T-cell (primary cell): Measurements from ENCODE around the gene AASS. TPM values are rescaled to one million over a fixed set of nuclear protein-coding genes. Genes with fewer than 3 reads are reported as not detected.
A peak's percentile ranks its signal among the peaks of the same experiment; 100 is the strongest.

Experiments
- ATAC-seq, 4 experiments: fragments of 200-7000 bp in 3 of 4; fragments of 150-1000 bp in 1 of 4; cut with Tn5 transposase; replicated peaks in 1 of 4; 1 replicate in 3 of 4; 2 replicates in 1 of 4; pipeline ENCODE4 v1.10.0; 2021; ENCODE audit warnings: moderate library complexity in 3 of 4, mild to moderate bottlenecking in 2 of 4, moderate number of reproducible peaks in 1 of 4
- CTCF ChIA-PET, 2 donors: fragments of 300-600 bp; sonication (Branson Sonifier 250); formaldehyde crosslinking; loops; one replicate each; lab custom pipeline; 2022; ENCODE audit warnings: antibody characterized with exemption in 2 of 2; lab: Charles Lee
- POLR2A ChIA-PET, 2 donors: fragments of 300-600 bp; sonication (Branson Sonifier 250); formaldehyde crosslinking; loops; one replicate each; lab custom pipeline; 2022; ENCODE audit warnings: antibody characterized with exemption in 2 of 2; lab: Charles Lee
- DNase-seq, 35 experiments: peaks; one replicate each; pipeline versions ENCODE4 v3.0.0 to v3.0.0-alpha.2; 2013 to 2023
- H3K27ac ChIP-seq: one replicate; pipeline ENCODE4 v1.5.1; 2013; ENCODE audit warnings: low read length
- H3K27me3 ChIP-seq, 2 experiments: replicated peaks in 1 of 2; 1 replicate in 1 of 2; 2 replicates in 1 of 2; pipeline versions ENCODE4 v1.6.1 to v1.7.0; 2013; ENCODE audit warnings: low read length in 1 of 2, mixed read lengths in 1 of 2; ENCODE audit not compliant: control insufficient read depth in 2 of 2, insufficient read depth in 2 of 2; ENCODE audit errors: extremely low read depth in 1 of 2
- H3K36me3 ChIP-seq, 2 donors: 1 replicate in 1 of 2; 2 replicates in 1 of 2; pipeline versions ENCODE4 v1.6.1 to v1.7.0; 2013; ENCODE audit warnings: low read length in 1 of 2; ENCODE audit not compliant: control insufficient read depth in 2 of 2, insufficient read depth in 1 of 2; ENCODE audit errors: extremely low read depth in 1 of 2
- H3K4me1 ChIP-seq, 2 experiments: 1 replicate in 1 of 2; 2 replicates in 1 of 2; pipeline versions ENCODE4 v1.6.1 to v1.7.0; 2013; ENCODE audit warnings: low read length in 2 of 2, mixed read lengths in 1 of 2; ENCODE audit not compliant: insufficient read depth in 2 of 2, control insufficient read depth in 1 of 2; ENCODE audit errors: extremely low read depth in 1 of 2
- H3K4me3 ChIP-seq, 2 donors: 1 replicate in 1 of 2; 2 replicates in 1 of 2; pipeline versions ENCODE4 v1.5.1 to v1.7.0; 2013; ENCODE audit warnings: mild to moderate bottlenecking in 2 of 2, low read length in 1 of 2, moderate library complexity in 1 of 2; ENCODE audit not compliant: control insufficient read depth in 1 of 2; ENCODE audit errors: extremely low read depth in 1 of 2
- H3K9me3 ChIP-seq: 2 replicates; pipeline ENCODE4 v1.7.0; 2013
- H3K27ac Mint-ChIP-seq, 2 donors: one replicate each; pipeline ENCODE4 v1.8.0; 2020 to 2021; ENCODE audit warnings: mild to moderate bottlenecking in 2 of 2, mixed read lengths in 2 of 2
- H3K27me3 Mint-ChIP-seq, 2 donors: one replicate each; pipeline ENCODE4 v1.8.0; 2021 to 2022; ENCODE audit warnings: mixed read lengths in 2 of 2
- H3K36me3 Mint-ChIP-seq: one replicate; pipeline ENCODE4 v1.8.0; 2021; ENCODE audit warnings: mixed read lengths
- H3K4me1 Mint-ChIP-seq, 3 donors: one replicate each; pipeline ENCODE4 v1.8.0; 2020 to 2022; ENCODE audit warnings: mixed read lengths in 3 of 3, mild to moderate bottlenecking in 1 of 3
- H3K4me3 Mint-ChIP-seq, 3 donors: one replicate each; pipeline ENCODE4 v1.8.0; 2020 to 2022; ENCODE audit warnings: mild to moderate bottlenecking in 3 of 3, mixed read lengths in 3 of 3, moderate library complexity in 3 of 3
- H3K9me3 Mint-ChIP-seq, 3 donors: one replicate each; pipeline ENCODE4 v1.8.0; 2020 to 2022; ENCODE audit warnings: mixed read lengths in 3 of 3
- whole genome bisulfite sequencing: methylation state at CpG from one replicate; pipeline ENCODE4 v1.1.5; 2013; ENCODE audit warnings: missing lambda C conversion rate; ENCODE audit not compliant: insufficient coverage; 5-methylcytosine and 5-hydroxymethylcytosine counted together
- total RNA-seq, 35 experiments: library from RNA in 6 of 35; stranded (reverse) in 6 of 35; fragments of 120-200 nt in 1 of 35; gene quantifications; one replicate each; pipeline versions ENCODE4 v1.2.1 to v1.2.4 and lab custom pipeline; 2013 to 2026

Gene AASS
- total RNA-seq, 5 donors from 2014 or later (not counting 1 experiment from before 2014, with no cell fraction given), result 2.5 to 5.4 (median 3.3) TPM

DNA sequence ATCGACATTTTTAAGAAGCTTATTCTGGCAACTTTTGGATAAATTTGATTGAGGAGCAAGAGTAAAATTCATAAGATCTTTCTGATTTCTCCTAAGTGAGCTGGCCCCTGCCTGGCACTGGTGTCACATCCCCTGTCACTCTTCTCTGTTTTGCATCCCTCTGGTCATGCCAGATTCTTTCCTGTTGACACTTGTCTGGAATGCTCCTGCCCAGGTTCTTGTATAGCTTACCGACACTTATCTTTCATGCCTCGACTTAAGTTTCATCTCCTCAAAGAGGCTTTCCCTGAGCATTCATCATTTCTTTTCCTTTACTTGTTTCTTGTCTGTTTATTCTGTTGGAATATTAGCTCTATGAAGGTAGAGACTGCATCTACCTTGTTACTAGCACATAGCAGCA is 22.2 kb upstream of the AASS start:
- Histone ChIP-seq H3K27me3 (no peaks in the 10 kb centered on the region), H3K9me3 (no peaks in the 10 kb centered on the region), H3K36me3 (no peaks in the 10 kb centered on the region), H3K27ac (no peak overlapping the region), H3K4me1 (no peaks in the 10 kb centered on the region), H3K4me3 (no peak overlapping the region)
- Mint-ChIP-seq H3K36me3 (no peaks in the 10 kb centered on the region), H3K4me3 (no peak overlapping the region), H3K9me3 (no peaks in the 10 kb centered on the region), H3K27me3 (no peaks in the 10 kb centered on the region), H3K4me1 (no peaks in the 10 kb centered on the region), H3K27ac (no peak overlapping the region)
- no peak for DNase-seq
- ATAC-seq, result no peak
- 100% methylated on average over 1 of the region's 3 CpGs for WGBS
- POLR2A ChIA-PET, result no interaction called here
- CTCF ChIA-PET, result no interaction called here

DNA sequence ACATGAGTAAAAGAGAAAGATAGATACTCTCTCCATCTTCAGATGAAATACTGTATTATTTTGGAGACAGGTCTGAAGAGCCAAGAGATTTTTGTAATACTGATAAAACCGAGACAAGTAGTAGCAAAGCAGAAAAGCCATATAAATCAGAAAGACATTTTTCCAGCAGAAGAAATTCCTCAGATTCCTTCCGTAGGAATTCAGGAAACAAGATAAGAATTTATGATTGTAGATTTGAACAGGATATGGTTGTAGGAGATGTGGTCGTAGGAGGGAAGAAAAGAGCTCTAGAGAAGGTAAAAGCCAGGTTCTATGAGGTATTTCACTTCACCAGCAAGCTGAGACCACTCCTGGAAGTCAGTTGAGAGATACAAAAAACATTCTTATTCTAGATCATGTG is 17.6 kb upstream of the AASS start:
- no peaks in the 10 kb centered on the region for H3K4me1 Mint-ChIP-seq
- H3K36me3 Mint-ChIP-seq, result no peaks in the 10 kb centered on the region
- ATAC-seq (no peak), DNase-seq (no peak)
- no peaks in the 10 kb centered on the region for H3K9me3 ChIP-seq
- peaks cover 2% of the 10 kb centered on the region in 2 experiments for H3K27me3 ChIP-seq
- no peaks in the 10 kb centered on the region for H3K36me3 ChIP-seq
- no peaks in the 10 kb centered on the region for H3K9me3 Mint-ChIP-seq
- no peaks in the 10 kb centered on the region for H3K4me1 ChIP-seq
- CTCF ChIA-PET, result no interaction called here
- H3K27ac ChIP-seq, result no peak overlapping the region
- no peaks in the 10 kb centered on the region for H3K27me3 Mint-ChIP-seq
- H3K27ac Mint-ChIP-seq, result no peak overlapping the region
- no CpG with 5 or more reads among the region's 3 CpGs for WGBS
- POLR2A ChIA-PET, result no interaction called here
- no peak overlapping the region for H3K4me3 ChIP-seq
- no peak overlapping the region for H3K4me3 Mint-ChIP-seq

DNA sequence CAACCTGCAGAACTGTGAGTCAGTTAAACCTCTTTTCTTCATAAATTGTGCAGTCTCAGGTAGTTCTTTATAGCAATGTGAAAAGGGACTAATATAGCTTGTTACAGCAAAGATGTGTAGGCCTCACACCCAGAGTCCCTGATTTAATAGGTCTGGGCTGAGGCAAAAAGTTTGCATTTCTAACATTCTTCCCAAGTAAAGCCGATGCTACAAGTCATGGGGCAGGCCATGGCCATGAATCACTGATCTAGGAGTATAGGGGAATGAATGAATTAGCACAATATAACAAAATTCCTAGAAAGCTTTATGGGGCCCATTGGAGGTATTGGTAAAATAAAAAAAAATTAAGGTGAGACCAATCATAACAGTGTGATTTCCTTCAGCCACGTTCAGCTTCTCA is 11.5 kb upstream of the AASS start:
- peaks cover 2% of the 10 kb centered on the region in 2 experiments for H3K27me3 ChIP-seq
- no peaks in the 10 kb centered on the region for H3K4me1 ChIP-seq
- no peak overlapping the region for H3K4me3 Mint-ChIP-seq
- ChIA-PET POLR2A (no interaction called here), CTCF (no interaction called here)
- H3K4me3 ChIP-seq, result no peak overlapping the region
- no peak overlapping the region for H3K27ac ChIP-seq
- H3K27ac Mint-ChIP-seq, result no peak overlapping the region
- no peaks in the 10 kb centered on the region for H3K9me3 Mint-ChIP-seq
- no peaks in the 10 kb centered on the region for H3K4me1 Mint-ChIP-seq
- DNase-seq (no peak), ATAC-seq (no peak)
- H3K36me3 Mint-ChIP-seq, result no peaks in the 10 kb centered on the region
- peaks cover 1 to 17% of the 10 kb centered on the region in 2 donors for H3K27me3 Mint-ChIP-seq
- WGBS, result 71% methylated on average over 1 of the region's 2 CpGs
- H3K36me3 ChIP-seq, result no peaks in the 10 kb centered on the region
- H3K9me3 ChIP-seq, result no peaks in the 10 kb centered on the region

DNA sequence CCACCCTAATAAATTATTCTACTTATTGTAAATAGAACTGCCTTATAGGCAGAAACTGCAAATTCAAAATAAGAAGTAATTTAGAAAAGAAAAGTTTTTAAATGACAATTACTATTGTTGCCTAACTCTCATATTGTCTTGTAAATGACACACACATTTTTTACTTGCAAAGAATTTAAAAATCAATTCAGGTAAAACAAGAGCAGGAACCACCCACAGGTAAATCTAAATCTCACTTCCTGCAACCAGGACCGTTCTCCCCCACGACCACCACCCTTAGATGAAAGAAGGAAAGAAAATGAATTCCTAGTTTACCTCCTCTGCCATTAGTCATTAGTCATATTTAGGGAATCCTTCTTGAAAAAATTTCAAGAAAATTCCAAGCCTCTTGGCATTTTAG is 4.8 kb upstream of the AASS start:
- no CpG with 5 or more reads among the region's 2 CpGs for WGBS
- H3K27me3 Mint-ChIP-seq, result peaks cover 17 to 18% of the 10 kb centered on the region in 2 donors
- Histone ChIP-seq H3K4me3 (no peak overlapping the region), H3K36me3 (no peaks in the 10 kb centered on the region), H3K27ac (no peak overlapping the region), H3K9me3 (no peaks in the 10 kb centered on the region), H3K4me1 (peaks cover 0 to 10% of the 10 kb centered on the region in 2 experiments), H3K27me3 (no peaks in the 10 kb centered on the region)
- ATAC-seq (no peak), DNase-seq (no peak)
- H3K9me3 Mint-ChIP-seq, result no peaks in the 10 kb centered on the region
- POLR2A ChIA-PET, result no interaction called here
- H3K27ac Mint-ChIP-seq, result no peak overlapping the region
- no peak overlapping the region for H3K4me3 Mint-ChIP-seq
- CTCF ChIA-PET, result no interaction called here
- H3K36me3 Mint-ChIP-seq, result no peaks in the 10 kb centered on the region
- peaks cover 8 to 12% (median 11%) of the 10 kb centered on the region in 3 donors for H3K4me1 Mint-ChIP-seq

DNA sequence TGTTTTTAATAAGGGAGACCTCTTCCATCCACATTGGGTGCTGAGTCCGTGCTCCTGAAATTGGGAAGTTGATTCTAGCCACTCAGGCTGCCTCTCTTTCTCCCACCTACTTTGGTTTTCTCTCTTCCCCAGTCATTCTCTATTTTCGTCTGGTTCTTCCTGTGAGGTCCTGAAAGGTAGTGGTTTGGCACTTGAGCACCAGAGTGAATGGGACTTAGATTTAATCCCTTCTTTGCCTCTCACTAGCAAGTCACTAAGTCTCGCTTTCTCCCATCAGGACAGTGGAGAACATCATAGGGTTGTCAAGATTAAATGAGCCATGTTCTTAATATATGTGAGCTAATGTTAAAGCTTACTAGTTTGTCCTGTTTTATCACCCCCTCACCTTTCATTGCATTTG is 4.0 kb upstream of the AASS start:
- ATAC-seq (no peak), DNase-seq (no peak)
- no peak overlapping the region for H3K27ac ChIP-seq
- no peak overlapping the region for H3K4me3 Mint-ChIP-seq
- H3K36me3 Mint-ChIP-seq, result no peaks in the 10 kb centered on the region
- H3K4me3 ChIP-seq, result no peak overlapping the region
- peaks cover 12 to 18% (median 12%) of the 10 kb centered on the region in 3 donors for H3K4me1 Mint-ChIP-seq
- peaks cover 0 to 5% of the 10 kb centered on the region in 2 experiments for H3K27me3 ChIP-seq
- WGBS, result no CpG with 5 or more reads among the region's 3 CpGs
- H3K27me3 Mint-ChIP-seq, result peaks cover 15 to 20% of the 10 kb centered on the region in 2 donors
- no peaks in the 10 kb centered on the region for H3K9me3 Mint-ChIP-seq
- no peak overlapping the region for H3K27ac Mint-ChIP-seq
- POLR2A ChIA-PET, result no interaction called here
- peaks cover 0 to 14% of the 10 kb centered on the region in 2 experiments for H3K4me1 ChIP-seq
- H3K9me3 ChIP-seq, result no peaks in the 10 kb centered on the region
- no peaks in the 10 kb centered on the region for H3K36me3 ChIP-seq
- CTCF ChIA-PET, result no interaction called here

DNA sequence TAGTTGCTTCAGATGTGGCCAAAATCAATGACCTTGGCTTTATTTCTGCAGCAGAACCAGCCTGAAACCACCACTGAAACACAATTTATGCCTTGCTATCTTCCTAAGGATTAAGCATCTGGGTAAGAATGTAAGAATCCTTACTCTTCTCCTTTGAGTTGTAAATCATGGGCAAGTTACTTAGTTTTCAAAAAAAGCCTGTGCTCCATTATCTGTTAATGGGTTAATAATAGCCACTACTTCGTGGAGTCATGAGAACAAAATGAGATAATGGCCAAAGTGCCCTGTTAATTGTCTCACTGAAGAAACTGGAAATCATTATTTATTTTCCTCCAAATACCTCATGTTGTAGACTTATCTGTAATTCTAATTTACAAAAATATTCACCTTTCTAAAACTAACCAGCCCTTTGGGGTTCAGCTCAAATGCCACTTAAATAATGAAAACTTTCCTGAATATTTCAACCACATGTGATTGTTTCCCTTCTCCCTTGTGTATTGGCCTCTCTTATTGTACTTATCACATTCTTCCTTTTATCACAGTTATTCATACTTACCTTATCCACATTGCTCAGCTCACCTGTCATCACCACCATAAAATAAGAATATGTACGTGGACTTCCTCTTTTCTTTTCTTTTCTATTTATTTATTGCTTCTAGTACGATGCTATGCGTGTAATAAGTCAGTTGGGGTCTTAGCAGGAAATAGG is 2.0 kb upstream of the AASS start:
- H3K27ac Mint-ChIP-seq, result no peak overlapping the region
- CTCF ChIA-PET, result no interaction called here
- H3K36me3 ChIP-seq, result no peaks in the 10 kb centered on the region
- WGBS, result no CpG with 5 or more reads among the region's 4 CpGs
- no peak overlapping the region for H3K27ac ChIP-seq
- H3K9me3 Mint-ChIP-seq, result no peaks in the 10 kb centered on the region
- no peak overlapping the region for H3K4me3 ChIP-seq
- H3K36me3 Mint-ChIP-seq, result no peaks in the 10 kb centered on the region
- peak overlapping the region in 1 of 3 donors; percentile 21 for H3K4me3 Mint-ChIP-seq
- peaks cover 12 to 21% (median 19%) of the 10 kb centered on the region in 3 donors for H3K4me1 Mint-ChIP-seq
- H3K4me1 ChIP-seq, result peaks cover 0 to 17% of the 10 kb centered on the region in 2 experiments
- POLR2A ChIA-PET, result no interaction called here
- H3K27me3 Mint-ChIP-seq, result peaks cover 13 to 29% of the 10 kb centered on the region in 2 donors
- H3K27me3 ChIP-seq, result peaks cover 0 to 5% of the 10 kb centered on the region in 2 experiments
- no peak for DNase-seq
- no peak for ATAC-seq
- no peaks in the 10 kb centered on the region for H3K9me3 ChIP-seq
